Suprapubic skin (tissue), 4 donors: ENCODE results near the gene SNX15. TPM values are rescaled to one million over a fixed set of nuclear protein-coding genes. Genes with fewer than 3 reads are reported as not detected.
"Not testable (repeated sequence)": the region's sequence is repeated elsewhere in the genome, so short reads cannot be mapped to it uniquely, and the experiment has no call there.

ENCODE experiments used
- DNase-seq, 2 donors: peaks; one replicate each; pipeline ENCODE4 v3.0.0-alpha.2; 2019; ENCODE audit warnings: low spot score in 2 of 2
- H3K27ac ChIP-seq: fragments of 200-600 bp; sonication (generic); one replicate; pipeline ENCODE4 v1.5.1; 2019
- H3K27me3 ChIP-seq: fragments of 200-600 bp; sonication (generic); one replicate; pipeline ENCODE4 v1.5.1; 2019
- H3K36me3 ChIP-seq: fragments of 200-600 bp; sonication (generic); one replicate; pipeline ENCODE4 v1.5.1; 2019
- H3K4me1 ChIP-seq: fragments of 200-600 bp; sonication (generic); one replicate; pipeline ENCODE4 v1.5.1; 2019
- H3K4me3 ChIP-seq: fragments of 200-600 bp; sonication (generic); one replicate; pipeline ENCODE4 v1.5.1; 2019; ENCODE audit warnings: mild to moderate bottlenecking
- H3K9me3 ChIP-seq: fragments of 200-600 bp; sonication (generic); one replicate; pipeline ENCODE4 v1.5.1; 2019
- CTCF ChIP-seq, 2 donors: fragments of 200-600 bp in 1 of 2; fragments of 450-650 bp in 1 of 2; sonication (generic) in 1 of 2; IDR thresholded peaks; one replicate each; pipeline ENCODE4 v1.5.1; 2016 to 2019; ENCODE audit warnings: antibody characterized with exemption in 2 of 2, mild to moderate bottlenecking in 1 of 2, moderate library complexity in 1 of 2
- EP300 ChIP-seq: sonication (generic); formaldehyde crosslinking; IDR thresholded peaks from one replicate; pipeline ENCODE4 v1.6.1; 2017; ENCODE audit warnings: antibody characterized with exemption
- POLR2A ChIP-seq, 2 donors: fragments of 450-650 bp; IDR thresholded peaks; one replicate each; pipeline ENCODE4 v1.6.1; 2017; ENCODE audit warnings: antibody characterized with exemption in 2 of 2, mild to moderate bottlenecking in 2 of 2, moderate library complexity in 2 of 2
- POLR2AphosphoS5 ChIP-seq, 3 donors: sonication (generic); formaldehyde crosslinking; IDR thresholded peaks; one replicate each; pipeline ENCODE4 v1.6.1; 2017; ENCODE audit warnings: antibody characterized with exemption in 3 of 3
- WGBS: methylation state at CpG from one replicate; pipeline ENCODE4 v1.1.5; 2018; 5-methylcytosine and 5-hydroxymethylcytosine counted together
- total RNA-seq, 4 donors: library from RNA; depleted of rRNA; stranded (reverse); fragments of >200 nt; gene quantifications; one replicate each; pipeline ENCODE4 v1.1.0, GENCODE V29; 2016

The SNX15 gene
- total RNA-seq, 4 donors from 2014 or later: 12.1 to 30.9 (median 24.2) TPM

DNA sequence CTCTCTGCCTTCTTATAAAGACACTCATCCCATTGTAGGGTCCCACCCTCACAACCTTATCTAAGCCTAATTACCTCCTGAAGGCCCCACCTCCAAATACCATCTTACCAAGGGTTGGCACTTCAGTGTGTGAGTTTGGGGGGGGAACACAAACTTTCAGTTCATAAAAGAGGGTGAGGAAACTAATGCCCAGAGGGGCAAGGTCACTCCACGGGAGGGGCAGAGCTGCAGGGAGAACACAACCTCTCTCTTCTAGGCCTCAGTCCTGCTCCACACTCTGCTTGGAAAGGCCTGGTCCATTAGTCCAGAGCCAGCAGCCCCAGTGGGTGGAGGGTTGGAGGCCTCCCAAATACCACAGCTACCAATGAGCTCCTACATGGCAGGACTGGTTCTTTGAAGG, 27.8 kb upstream of the SNX15 start:
- no peak overlapping the region for H3K4me3 ChIP-seq
- H3K36me3 ChIP-seq: no peaks in the 10 kb centered on the region
- H3K27ac ChIP-seq: no peak overlapping the region
- no peaks in the 10 kb centered on the region for H3K27me3 ChIP-seq
- no peaks in the 10 kb centered on the region for H3K9me3 ChIP-seq
- no peaks in the 10 kb centered on the region for H3K4me1 ChIP-seq
- 60% methylated on average over 1 of the region's 1 CpG for WGBS
- TF ChIP-seq EP300 (no peak), CTCF (IDR thresholded peaks at IDR 0.05) (no peak), POLR2AphosphoS5 (IDR thresholded peaks at IDR 0.05) (no peak), POLR2A (IDR thresholded peaks at IDR 0.05) (no peak)
- DNase-seq: no peak

GRCh38 chr11:65002706-65003105, 24.5 kb upstream of the SNX15 start:
- Histone ChIP-seq H3K4me3 (no peak overlapping the region), H3K36me3 (no peaks in the 10 kb centered on the region), H3K4me1 (no peaks in the 10 kb centered on the region), H3K27me3 (no peaks in the 10 kb centered on the region), H3K27ac (no peak overlapping the region), H3K9me3 (no peaks in the 10 kb centered on the region)
- 64% methylated on average over 5 of the region's 5 CpGs for WGBS
- TF ChIP-seq POLR2AphosphoS5 (IDR thresholded peaks at IDR 0.05): no peak
- TF ChIP-seq EP300: no peak
- no peak for TF ChIP-seq CTCF (IDR thresholded peaks at IDR 0.05)
- no peak for TF ChIP-seq POLR2A (IDR thresholded peaks at IDR 0.05)
- DNase-seq: no peak

DNA sequence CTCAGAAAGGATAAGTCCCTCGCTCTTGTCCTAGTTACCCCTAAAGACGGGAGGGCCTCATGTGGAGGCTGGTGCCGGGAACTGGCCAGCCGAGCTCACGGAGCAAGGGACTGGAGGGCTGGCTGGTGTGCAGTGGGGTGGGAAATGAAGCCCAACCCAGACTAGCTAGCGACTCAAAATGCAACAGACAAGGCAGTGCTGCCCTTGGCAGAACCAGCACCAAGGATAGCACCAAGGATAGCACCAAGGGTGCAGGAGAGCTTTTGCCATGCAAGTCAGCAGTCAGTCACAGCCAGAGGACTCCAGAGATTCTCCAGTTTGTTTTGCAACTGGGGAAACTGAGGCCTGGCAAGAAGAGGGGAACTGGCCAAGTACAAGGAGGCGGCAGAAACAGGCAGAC, 24.0 kb upstream of the SNX15 start:
- H3K36me3 ChIP-seq: no peaks in the 10 kb centered on the region
- no peaks in the 10 kb centered on the region for H3K9me3 ChIP-seq
- no peak overlapping the region for H3K4me3 ChIP-seq
- no peak overlapping the region for H3K27ac ChIP-seq
- WGBS: 87% methylated on average over 7 of the region's 7 CpGs
- TF ChIP-seq CTCF (IDR thresholded peaks at IDR 0.05) (no peak), EP300 (no peak), POLR2AphosphoS5 (IDR thresholded peaks at IDR 0.05) (no peak), POLR2A (IDR thresholded peaks at IDR 0.05) (no peak)
- DNase-seq: no peak
- H3K27me3 ChIP-seq: no peaks in the 10 kb centered on the region
- no peaks in the 10 kb centered on the region for H3K4me1 ChIP-seq

DNA sequence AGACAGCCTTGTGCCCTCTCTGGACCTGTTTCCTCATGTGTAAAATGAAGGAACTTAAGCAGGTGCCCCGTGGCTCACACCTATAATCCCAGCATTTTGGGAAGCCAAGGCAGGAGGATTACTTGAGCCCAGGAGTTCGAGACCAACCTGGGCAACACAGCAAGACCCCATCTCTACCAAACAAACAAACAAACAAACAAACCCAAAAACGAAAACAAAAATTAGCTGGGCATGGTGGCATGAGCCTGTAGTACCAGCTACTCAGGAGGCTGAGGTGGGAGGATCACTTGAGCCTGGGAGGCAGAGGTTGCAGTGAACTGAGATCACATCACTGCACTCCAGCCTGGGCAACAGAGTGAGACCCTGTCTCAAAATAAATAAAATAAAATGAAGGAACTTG, 23.3 kb upstream of the SNX15 start:
- H3K27ac ChIP-seq, H3K27me3 ChIP-seq, H3K9me3 ChIP-seq, H3K4me3 ChIP-seq, H3K4me1 ChIP-seq, H3K36me3 ChIP-seq, DNase-seq: not testable (repeated sequence)
- WGBS: 75% methylated on average over 3 of the region's 3 CpGs

DNA sequence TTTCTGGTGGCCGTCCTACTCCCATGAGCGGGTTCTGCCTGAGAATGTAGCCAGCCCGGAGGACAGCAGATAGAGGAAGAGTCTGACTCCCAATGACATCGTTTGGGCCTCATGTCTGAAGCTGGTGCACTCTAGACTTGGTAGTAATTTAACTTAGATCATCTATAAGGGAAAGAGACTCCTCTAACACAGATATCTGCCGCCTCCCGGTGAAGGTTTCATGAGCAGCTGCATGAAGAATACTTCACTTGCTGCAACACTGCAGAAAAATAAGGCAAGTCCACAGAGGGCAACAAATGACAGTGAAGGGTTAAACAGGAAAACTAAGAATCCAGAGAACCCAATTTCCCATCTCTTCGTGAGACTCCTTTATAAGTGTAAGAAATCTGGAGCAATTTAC, 19.2 kb upstream of the SNX15 start:
- 59% methylated on average over 5 of the region's 7 CpGs for WGBS
- Histone ChIP-seq H3K4me1 (peaks cover 2% of the 10 kb centered on the region), H3K36me3 (no peaks in the 10 kb centered on the region), H3K4me3 (no peak overlapping the region), H3K9me3 (no peaks in the 10 kb centered on the region), H3K27me3 (no peaks in the 10 kb centered on the region), H3K27ac (no peak overlapping the region)
- TF ChIP-seq EP300 (no peak), POLR2A (IDR thresholded peaks at IDR 0.05) (no peak), POLR2AphosphoS5 (IDR thresholded peaks at IDR 0.05) (no peak), CTCF (IDR thresholded peaks at IDR 0.05) (no peak)
- no peak for DNase-seq

- WGBS: 85% methylated on average over 2 of the region's 2 CpGs
- H3K36me3 ChIP-seq: no peaks in the 10 kb centered on the region
- no peaks in the 10 kb centered on the region for H3K27me3 ChIP-seq
- peaks cover 7% of the 10 kb centered on the region for H3K4me1 ChIP-seq
- H3K27ac ChIP-seq: no peak overlapping the region
- TF ChIP-seq EP300 (no peak), CTCF (IDR thresholded peaks at IDR 0.05) (no peak), POLR2A (IDR thresholded peaks at IDR 0.05) (no peak), POLR2AphosphoS5 (IDR thresholded peaks at IDR 0.05) (no peak)
- no peak for DNase-seq
- no peak overlapping the region for H3K4me3 ChIP-seq
- H3K9me3 ChIP-seq: no peaks in the 10 kb centered on the region
These were observed 18.4 kb upstream of the SNX15 start for GRCh38 chr11:65008873-65009272.
